ENCODE results near the gene OTUB2.

The OTUB2 gene

GRCh38 chr14:94041551-94042346, 15.6 kb downstream of the OTUB2 start:
- DNase-seq: no peak

DNA sequence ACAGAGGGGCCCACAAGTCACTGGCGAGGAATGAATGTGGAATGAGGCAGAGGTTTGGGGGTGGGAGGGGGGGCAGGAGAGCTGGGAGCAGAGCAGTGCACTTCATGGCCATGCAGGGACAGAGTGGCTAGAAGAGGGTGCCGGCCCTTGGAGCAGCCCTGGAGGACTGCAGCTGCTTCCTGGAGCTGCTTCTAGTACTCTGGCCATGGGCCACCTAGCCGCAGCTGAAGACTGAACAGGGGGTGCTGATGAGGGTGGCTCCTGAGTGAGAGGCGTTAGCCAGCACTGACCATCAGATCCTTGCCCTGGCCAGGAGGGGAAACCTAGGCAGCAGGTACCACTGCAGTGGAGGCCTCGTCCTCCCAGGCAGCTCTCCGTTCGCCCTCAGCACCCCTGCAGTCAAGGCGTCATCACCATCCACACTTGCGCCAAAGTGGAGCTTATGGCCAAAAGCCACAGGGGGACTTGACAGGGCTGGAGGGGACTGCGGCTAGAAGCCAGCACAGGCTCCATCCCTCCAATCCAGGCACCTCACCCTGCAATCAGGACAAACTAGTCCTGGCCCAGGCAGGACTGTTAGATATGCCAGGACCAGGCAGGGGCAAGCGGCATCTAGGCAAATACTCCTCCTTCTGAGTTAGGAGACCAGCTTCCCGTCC, 16.4 kb downstream of the OTUB2 start:
- DNase-seq: no peak

DNA sequence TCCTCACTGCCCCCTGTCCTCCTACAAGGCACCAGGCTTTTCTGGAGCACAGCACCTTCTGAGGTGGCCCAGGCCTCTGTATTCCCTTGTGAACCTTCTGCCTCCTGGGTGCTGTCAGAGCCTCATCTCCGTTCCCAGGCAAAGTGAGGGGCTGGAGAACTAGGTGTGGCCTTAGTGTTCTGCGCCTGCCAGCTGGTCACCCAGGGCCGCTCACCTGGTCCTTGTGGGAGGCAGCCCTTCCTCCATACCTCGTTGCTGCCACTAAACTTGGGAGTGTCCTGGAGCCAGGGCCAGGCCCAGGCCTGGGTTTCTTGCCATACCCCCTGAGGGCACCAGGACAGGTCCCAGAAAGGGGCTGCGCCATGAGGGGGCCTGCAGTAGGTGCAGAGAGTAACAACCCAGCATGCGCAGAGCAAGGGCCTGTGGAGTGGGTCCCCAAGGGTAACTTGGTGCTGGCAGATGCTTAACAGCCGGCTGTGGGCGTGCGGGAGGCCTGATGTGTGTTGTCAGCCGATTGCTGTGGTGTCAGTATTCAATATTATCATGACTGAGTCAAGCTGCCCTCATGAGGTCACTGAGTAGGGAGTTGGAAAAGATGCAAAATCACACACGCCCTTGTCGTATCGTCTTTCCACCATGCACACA, 17.1 kb downstream of the OTUB2 start:
- DNase-seq: no peak

GRCh38 chr14:94043756-94044475, 17.8 kb downstream of the OTUB2 start:
- DNase-seq: no peak

DNA sequence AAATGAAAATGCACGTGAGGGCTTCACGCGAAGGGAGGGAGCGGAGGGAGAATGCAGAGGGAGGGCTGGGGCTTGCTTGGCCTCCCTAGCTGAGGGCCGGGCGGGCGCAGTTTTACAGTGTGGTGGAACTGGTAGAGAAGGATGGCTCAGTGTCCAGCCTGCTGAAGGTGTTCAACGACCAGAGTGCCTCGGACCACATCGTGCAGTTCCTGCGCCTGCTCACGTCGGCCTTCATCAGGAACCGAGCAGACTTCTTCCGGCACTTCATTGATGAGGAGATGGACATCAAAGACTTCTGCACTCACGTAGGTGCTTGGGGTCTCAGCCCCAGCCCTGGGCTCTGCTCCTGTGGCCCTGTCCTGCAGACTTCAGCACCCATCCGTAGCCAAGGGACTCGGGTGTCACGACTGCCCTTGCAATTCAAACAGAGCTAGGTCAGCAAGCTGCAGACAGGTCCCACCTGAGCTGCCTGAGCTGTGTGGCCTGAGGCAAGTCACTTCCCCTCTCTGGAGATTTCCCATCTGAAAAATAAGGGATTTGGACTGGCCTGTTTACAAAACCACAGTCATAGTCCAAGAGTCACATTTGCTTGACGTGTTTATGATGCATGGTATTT, 18.4 kb downstream of the OTUB2 start:
- DNase-seq: no peak

- DNase-seq: no peak
Observed at GRCh38 chr14:94045101-94045500, 19.0 kb downstream of the OTUB2 start.

GRCh38 chr14:94045563-94046345, 19.6 kb downstream of the OTUB2 start:
- DNase-seq: no peak

DNA sequence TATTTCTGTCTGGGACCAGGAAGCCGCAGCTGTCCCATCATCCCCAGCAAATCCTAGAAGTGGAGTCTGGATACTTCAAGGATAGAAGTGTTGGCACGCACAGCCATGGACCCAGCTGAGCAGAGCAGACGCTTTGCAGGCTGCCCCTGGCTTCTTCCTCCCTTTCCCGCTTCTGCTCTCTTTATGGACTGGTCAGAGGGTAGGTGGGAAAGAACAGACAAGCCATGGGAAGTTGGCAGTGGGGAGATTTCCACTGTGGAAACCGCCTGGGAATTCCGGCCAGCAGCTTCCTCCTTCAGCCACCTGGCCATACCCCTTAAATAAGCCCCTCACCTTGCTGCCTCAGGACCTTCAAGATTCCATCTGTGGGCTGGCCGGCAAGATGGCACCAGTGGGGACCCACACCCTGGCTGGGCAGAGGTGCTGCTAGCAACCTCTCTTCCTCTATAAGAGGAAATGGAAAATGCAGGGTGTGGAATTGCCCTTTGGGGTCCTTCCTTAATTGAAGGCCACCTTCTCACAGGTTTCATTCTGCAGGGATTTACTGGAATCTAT, 20.6 kb downstream of the OTUB2 start:
- DNase-seq: no peak

DNA sequence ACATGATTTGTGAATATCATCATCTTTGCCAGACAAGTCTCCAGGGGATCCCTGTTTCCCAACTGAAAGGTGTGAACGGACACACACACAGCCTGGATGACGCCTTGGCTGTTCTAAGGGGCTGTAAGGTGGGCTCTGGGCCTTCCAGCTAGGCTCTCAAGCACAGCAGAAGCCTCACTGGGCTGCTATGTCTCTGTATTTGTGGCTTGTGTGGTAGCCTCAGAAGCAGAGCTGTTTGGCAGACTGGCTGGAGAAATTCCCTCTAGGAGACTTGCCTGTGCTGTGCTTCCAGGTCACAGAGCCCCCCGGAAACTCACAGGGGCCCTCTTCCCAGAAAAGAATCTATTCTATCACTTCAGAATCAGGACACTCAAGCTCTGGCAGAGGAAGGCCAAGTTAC, 21.4 kb downstream of the OTUB2 start:
- no peak for DNase-seq

- DNase-seq: peak in 2 of 14 donors; percentile 22 to 25
Observed at GRCh38 chr14:94048691-94049624, 22.8 kb downstream of the OTUB2 start.

DNA sequence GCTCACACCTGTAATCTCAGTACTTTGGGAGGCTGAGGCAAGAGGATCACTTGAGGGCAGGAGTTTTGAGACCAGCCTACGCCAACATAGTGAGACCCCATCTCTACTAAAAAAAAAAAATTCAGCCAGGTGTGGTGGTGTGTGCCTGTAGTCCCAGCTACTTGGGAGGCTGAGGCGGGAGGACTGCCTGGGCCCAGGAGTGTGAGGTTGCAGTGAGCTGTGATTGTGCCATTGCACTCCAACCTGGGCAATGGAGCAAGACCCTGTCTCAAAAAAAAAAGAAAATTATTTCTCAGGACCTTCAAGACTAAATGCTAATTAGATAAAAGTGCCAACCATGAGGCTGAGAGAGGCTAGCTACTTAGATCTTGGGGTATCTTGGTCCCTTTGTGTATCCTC, 23.5 kb downstream of the OTUB2 start:
- DNase-seq: no peak

GRCh38 chr14:94050231-94050880, 24.2 kb downstream of the OTUB2 start:
- DNase-seq: no peak

GRCh38 chr14:94051115-94051514, 25.0 kb downstream of the OTUB2 start:
- peak in 9 of 14 donors; percentile 25 to 69 (median 52) for DNase-seq

DNA sequence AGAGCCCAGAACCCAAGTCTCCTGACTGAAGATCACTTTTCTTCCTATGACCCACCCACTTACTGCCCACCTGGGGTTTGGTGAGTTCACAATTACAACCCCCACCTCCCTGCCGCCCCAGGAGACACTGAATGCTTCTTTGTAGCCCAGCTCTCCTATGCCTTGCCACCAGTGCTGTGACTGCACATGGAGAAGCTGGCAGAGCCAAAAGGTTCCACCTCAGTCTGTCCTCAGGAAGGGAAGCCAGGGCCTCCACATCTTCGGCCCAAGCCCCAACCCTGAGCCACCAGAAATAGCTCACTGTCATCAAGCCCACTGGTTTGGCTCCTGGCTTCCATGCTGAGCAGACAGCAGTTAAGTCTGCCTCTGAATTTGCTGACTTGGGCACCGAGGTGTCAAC, 25.6 kb downstream of the OTUB2 start:
- DNase-seq: no peak

DNA sequence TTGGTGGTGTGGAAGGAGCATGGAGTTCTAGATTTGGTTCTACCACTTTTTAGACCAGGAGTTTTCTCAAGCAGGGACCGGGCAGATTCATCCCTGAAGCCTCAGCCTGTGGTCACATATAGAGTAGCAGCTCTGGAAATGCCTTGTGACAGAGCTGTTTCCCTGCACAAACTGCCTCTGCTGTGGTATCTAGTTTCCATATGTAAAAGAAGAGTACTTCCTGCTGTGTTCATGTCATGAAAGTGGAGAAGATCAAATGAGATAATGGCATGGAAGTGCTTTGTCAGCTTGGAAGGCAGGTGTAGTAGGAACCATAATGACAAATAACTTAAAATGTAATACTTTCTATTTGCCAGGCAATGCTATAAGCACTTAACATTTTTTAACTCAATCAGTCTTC, 26.1 kb downstream of the OTUB2 start:
- no peak for DNase-seq

DNA sequence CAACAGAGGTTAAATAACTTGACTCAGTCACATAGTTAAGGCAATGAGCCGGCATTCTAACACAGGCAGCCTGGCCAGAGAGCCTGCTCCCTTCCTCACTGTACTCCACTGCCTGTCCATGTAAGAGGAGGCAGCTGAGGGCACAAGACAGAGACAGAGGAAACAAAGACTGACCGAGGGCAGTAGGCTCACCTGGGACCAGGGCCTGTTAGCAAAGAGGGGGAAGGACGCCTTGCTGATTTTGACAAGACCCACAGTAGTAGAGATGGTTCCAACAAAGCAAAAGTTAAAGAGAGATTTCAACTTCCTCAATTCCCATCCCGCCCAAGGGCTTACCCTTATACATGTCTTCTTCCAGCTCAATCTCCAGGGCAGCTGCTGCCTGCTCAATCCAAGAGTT, 26.5 kb downstream of the OTUB2 start:
- no peak for DNase-seq

DNA sequence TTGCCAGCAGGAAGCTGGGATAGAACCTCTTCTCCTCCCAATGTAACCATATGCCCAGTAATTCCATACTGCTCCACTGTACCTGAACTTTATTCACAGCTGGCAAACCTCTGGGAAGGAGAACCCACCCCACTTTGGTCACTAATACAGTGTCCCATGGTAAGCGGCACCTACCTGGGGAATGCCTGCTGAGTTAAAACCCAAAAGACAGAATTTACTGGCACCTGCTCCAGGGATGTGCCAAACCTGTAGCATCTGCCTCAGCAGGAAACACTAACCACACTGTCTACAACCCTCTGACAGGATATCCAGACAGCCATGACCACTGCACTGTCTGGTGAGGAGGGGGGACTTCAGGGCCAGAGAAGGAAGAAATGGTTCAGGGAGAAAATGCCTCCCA, 28.3 kb downstream of the OTUB2 start:
- DNase-seq: no peak

DNA sequence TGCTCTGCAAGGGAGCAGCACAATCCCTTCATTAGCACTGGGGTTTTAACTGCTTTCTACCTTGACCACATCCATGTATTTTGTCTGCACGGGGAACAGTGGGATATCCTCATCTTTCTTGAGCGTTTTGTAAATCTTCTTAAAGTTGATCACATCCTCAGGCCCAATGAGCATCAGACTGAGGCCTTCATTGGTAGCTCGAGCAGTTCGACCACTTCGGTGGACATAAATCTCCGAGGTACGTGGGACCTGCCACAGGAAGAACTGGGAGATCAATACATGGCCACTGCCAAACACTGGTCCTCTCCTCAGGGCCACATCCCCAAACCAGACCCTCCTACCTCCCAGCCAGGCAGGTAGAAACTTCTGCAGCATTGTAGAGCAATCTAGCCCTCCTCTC, 28.8 kb downstream of the OTUB2 start:
- DNase-seq: no peak

DNA sequence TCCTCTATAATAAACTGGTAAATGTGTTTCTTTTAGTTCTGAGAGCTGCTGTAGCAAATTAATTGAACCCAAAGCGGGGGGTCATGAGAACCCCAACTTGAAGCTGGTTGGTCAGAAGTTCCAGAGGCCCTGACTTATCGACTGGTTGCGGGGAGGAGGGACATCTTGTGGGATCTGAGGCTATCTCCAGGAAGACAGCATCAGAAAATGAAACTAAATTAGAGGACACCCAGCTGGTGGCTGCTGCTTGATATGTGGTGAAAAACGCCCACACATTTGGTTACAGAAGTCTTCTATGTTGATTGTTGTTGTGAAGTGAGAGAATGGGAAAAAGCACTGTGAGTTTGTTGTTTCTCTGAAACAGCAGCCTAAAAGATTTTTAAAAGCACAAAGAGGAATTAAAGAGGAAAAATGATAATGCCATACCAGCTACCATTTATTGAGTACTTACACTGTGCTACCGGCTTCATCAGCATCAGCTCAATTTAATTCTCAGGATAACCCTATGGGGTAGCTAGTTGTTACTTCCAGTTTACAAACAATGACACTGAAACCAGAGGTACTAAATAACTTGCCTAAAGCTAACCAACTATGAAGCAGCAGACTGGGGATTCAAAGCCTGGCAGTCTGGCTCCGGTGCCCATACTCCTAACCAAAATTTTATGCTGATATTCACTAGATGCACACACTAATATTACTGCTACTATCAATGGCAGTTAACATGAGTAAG, 30.6 kb downstream of the OTUB2 start:
- DNase-seq: no peak

Measured in C1 segment of cervical spinal cord (tissue), 14 donors.